Activated CD4-positive, alpha-beta memory T cell treated with anti-CD3 and anti-CD28 coated beads for 36 hours (primary cell): ENCODE results near the gene PLCL2. TPM values are rescaled to one million over a fixed set of nuclear protein-coding genes. Genes with fewer than 3 reads are reported as not detected.
"Not testable (repeated sequence)": the region's sequence is repeated elsewhere in the genome, so short reads cannot be mapped to it uniquely, and the experiment has no call there.

ENCODE experiments used
- CTCF ChIA-PET: fragments of 350-600 bp; sonication (Branson Sonifier 250); formaldehyde crosslinking; loops from one replicate; lab custom pipeline; 2021; ENCODE audit warnings: antibody characterized with exemption, inconsistent platforms; lab: Charles Lee
- POLR2A ChIA-PET: fragments of 350-600 bp; sonication (Branson Sonifier 250); formaldehyde crosslinking; loops from one replicate; lab custom pipeline; 2021; ENCODE audit warnings: antibody characterized with exemption; lab: Charles Lee
- DNase-seq: peaks from one replicate; pipeline ENCODE4 v3.0.0-alpha.2; 2020
- H3K27ac Mint-ChIP-seq: one replicate; pipeline ENCODE4 v1.8.0; 2021; ENCODE audit warnings: mixed read lengths
- H3K27me3 Mint-ChIP-seq: one replicate; pipeline ENCODE4 v1.8.0; 2021; ENCODE audit warnings: mixed read lengths
- H3K36me3 Mint-ChIP-seq: one replicate; pipeline ENCODE4 v1.8.0; 2021; ENCODE audit warnings: mixed read lengths
- H3K4me1 Mint-ChIP-seq: one replicate; pipeline ENCODE4 v1.8.0; 2021; ENCODE audit warnings: low read depth, mixed read lengths
- H3K4me3 Mint-ChIP-seq: one replicate; pipeline ENCODE4 v1.8.0; 2021; ENCODE audit warnings: mild to moderate bottlenecking, mixed read lengths
- H3K9me3 Mint-ChIP-seq: one replicate; pipeline ENCODE4 v1.8.0; 2021; ENCODE audit warnings: mixed read lengths
- intact Hi-C: fragments of 100-400 bp; cut with micrococcal nuclease; formaldehyde crosslinking; loops from one replicate; pipeline ENCODE4 v1.15.1; 2023
- total RNA-seq, 2 experiments: library from RNA; stranded (reverse); gene quantifications; one replicate each; pipeline ENCODE4 v1.2.3, GENCODE V29; 2021

The PLCL2 gene
- total RNA-seq, 2 experiments from 2014 or later, result 16.7 to 17.1 TPM

- Mint-ChIP-seq H3K36me3 (peaks cover 4% of the 10 kb centered on the region), H3K27ac (no peak overlapping the region), H3K9me3 (no peaks in the 10 kb centered on the region), H3K4me1 (peaks cover 64% of the 10 kb centered on the region), H3K27me3 (no peaks in the 10 kb centered on the region), H3K4me3 (no peak overlapping the region)
- CTCF ChIA-PET, result interaction anchor here (1.4 kb wide), 1 partner anchor 59 kb away, joined by 3 read pairs; no protein-coding TSS in a partner anchor
- intact Hi-C loops, result no loop called here
- DNase-seq, result no peak
- POLR2A ChIA-PET, result no interaction called here
Observed at GRCh38 chr3:16942955-16943354, 58.2 kb downstream of the PLCL2 start.

GRCh38 chr3:16943857-16944256 lies 59.1 kb downstream of the PLCL2 start:
- CTCF ChIA-PET, result interaction anchor here (1.4 kb wide), 1 partner anchor 60 kb away, joined by 3 read pairs; no protein-coding TSS in a partner anchor
- no peak overlapping the region for H3K4me3 Mint-ChIP-seq
- H3K27me3 Mint-ChIP-seq, result no peaks in the 10 kb centered on the region
- intact Hi-C loops, result no loop called here
- H3K27ac Mint-ChIP-seq, result no peak overlapping the region
- H3K9me3 Mint-ChIP-seq, result no peaks in the 10 kb centered on the region
- H3K4me1 Mint-ChIP-seq, result peaks cover 63% of the 10 kb centered on the region
- H3K36me3 Mint-ChIP-seq, result peaks cover 4% of the 10 kb centered on the region
- DNase-seq, result no peak
- POLR2A ChIA-PET, result interaction anchor here (0.8 kb wide), 1 partner anchor 9 kb away, joined by 3 read pairs; no protein-coding TSS in a partner anchor

- H3K27me3 Mint-ChIP-seq, result no peaks in the 10 kb centered on the region
- intact Hi-C loops, result no loop called here
- no peak for DNase-seq
- POLR2A ChIA-PET, result interaction anchor here (0.8 kb wide), 1 partner anchor 10 kb away, joined by 3 read pairs; no protein-coding TSS in a partner anchor
- H3K27ac Mint-ChIP-seq, result no peak overlapping the region
- no peak overlapping the region for H3K4me3 Mint-ChIP-seq
- peaks cover 63% of the 10 kb centered on the region for H3K4me1 Mint-ChIP-seq
- CTCF ChIA-PET, result no interaction called here
- no peaks in the 10 kb centered on the region for H3K9me3 Mint-ChIP-seq
- H3K36me3 Mint-ChIP-seq, result peaks cover 4% of the 10 kb centered on the region
Observed at GRCh38 chr3:16944356-16944755, 59.6 kb downstream of the PLCL2 start.

GRCh38 chr3:16945330-16945729 lies 60.6 kb downstream of the PLCL2 start:
- CTCF ChIA-PET, result no interaction called here
- no peaks in the 10 kb centered on the region for H3K27me3 Mint-ChIP-seq
- POLR2A ChIA-PET, result no interaction called here

GRCh38 chr3:16950282-16950681 lies 65.5 kb downstream of the PLCL2 start:
- CTCF ChIA-PET, result no interaction called here
- DNase-seq, result no peak
- POLR2A ChIA-PET, result interaction anchor here (0.6 kb wide), 1 partner anchor 718 kb away, joined by 3 read pairs; no protein-coding TSS in a partner anchor
- H3K36me3 Mint-ChIP-seq, result peaks cover 5% of the 10 kb centered on the region
- no peak overlapping the region for H3K4me3 Mint-ChIP-seq
- no peak overlapping the region for H3K27ac Mint-ChIP-seq
- intact Hi-C loops, result no loop called here
- peaks cover 51% of the 10 kb centered on the region for H3K4me1 Mint-ChIP-seq
- H3K9me3 Mint-ChIP-seq, result peaks cover 5% of the 10 kb centered on the region
- no peaks in the 10 kb centered on the region for H3K27me3 Mint-ChIP-seq

More at GRCh38 chr3:16945330-16945729, 60.6 kb downstream of the PLCL2 start:
- intact Hi-C loops, result loop anchor here (5.0 kb wide), 1 partner anchor 58 kb away; no protein-coding TSS in a partner anchor
- peaks cover 4% of the 10 kb centered on the region for H3K36me3 Mint-ChIP-seq
- peaks cover 64% of the 10 kb centered on the region for H3K4me1 Mint-ChIP-seq
- H3K4me3 Mint-ChIP-seq, result no peak overlapping the region
- no peaks in the 10 kb centered on the region for H3K9me3 Mint-ChIP-seq
- DNase-seq, result no peak
- H3K27ac Mint-ChIP-seq, result no peak overlapping the region

- intact Hi-C loops, result no loop called here
- H3K4me1 Mint-ChIP-seq, result peaks cover 45% of the 10 kb centered on the region
Observed at GRCh38 chr3:16950845-16951244, 66.1 kb downstream of the PLCL2 start.

GRCh38 chr3:16957852-16958251 lies 73.1 kb downstream of the PLCL2 start:
- POLR2A ChIA-PET, intact Hi-C loops, H3K36me3 Mint-ChIP-seq, CTCF ChIA-PET, H3K27ac Mint-ChIP-seq, H3K27me3 Mint-ChIP-seq, DNase-seq, H3K9me3 Mint-ChIP-seq, H3K4me3 Mint-ChIP-seq: not testable (repeated sequence)
- peaks cover 21% of the 10 kb centered on the region for H3K4me1 Mint-ChIP-seq

More at GRCh38 chr3:16950845-16951244, 66.1 kb downstream of the PLCL2 start:
- no peak for DNase-seq
- H3K27me3 Mint-ChIP-seq, result no peaks in the 10 kb centered on the region
- H3K4me3 Mint-ChIP-seq, result no peak overlapping the region
- H3K36me3 Mint-ChIP-seq, result peaks cover 4% of the 10 kb centered on the region
- no peak overlapping the region for H3K27ac Mint-ChIP-seq
- H3K9me3 Mint-ChIP-seq, result peaks cover 5% of the 10 kb centered on the region
- CTCF ChIA-PET, result no interaction called here
- POLR2A ChIA-PET, result no interaction called here

- Mint-ChIP-seq H3K9me3 (peaks cover 3% of the 10 kb centered on the region), H3K36me3 (no peaks in the 10 kb centered on the region), H3K4me3 (no peak overlapping the region), H3K27ac (no peak overlapping the region), H3K4me1 (peaks cover 23% of the 10 kb centered on the region), H3K27me3 (no peaks in the 10 kb centered on the region)
- CTCF ChIA-PET, result interaction anchor here (0.5 to 0.7 kb wide), 2 partner anchors 263 to 280 kb away, joined by 3 read pairs; no protein-coding TSS in a partner anchor
- no peak for DNase-seq
- intact Hi-C loops, result no loop called here
- POLR2A ChIA-PET, result no interaction called here
Observed at GRCh38 chr3:16960125-16960524, 75.4 kb downstream of the PLCL2 start.

GRCh38 chr3:16961621-16962205 lies 77.0 kb downstream of the PLCL2 start:
- peaks cover 9% of the 10 kb centered on the region for H3K9me3 Mint-ChIP-seq
- no peak for DNase-seq
- ChIA-PET POLR2A (no interaction called here), CTCF (no interaction called here)
- H3K27me3 Mint-ChIP-seq, result no peaks in the 10 kb centered on the region
- no peak overlapping the region for H3K27ac Mint-ChIP-seq
- H3K4me3 Mint-ChIP-seq, result no peak overlapping the region
- no peaks in the 10 kb centered on the region for H3K36me3 Mint-ChIP-seq
- peaks cover 21% of the 10 kb centered on the region for H3K4me1 Mint-ChIP-seq
- intact Hi-C loops, result no loop called here

- Mint-ChIP-seq H3K4me3 (no peak overlapping the region), H3K4me1 (peaks cover 57% of the 10 kb centered on the region), H3K9me3 (peaks cover 10% of the 10 kb centered on the region), H3K27ac (no peak overlapping the region), H3K36me3 (peaks cover 3% of the 10 kb centered on the region), H3K27me3 (no peaks in the 10 kb centered on the region)
- DNase-seq, result no peak
- intact Hi-C loops, result no loop called here
- ChIA-PET POLR2A (no interaction called here), CTCF (no interaction called here)
Observed at GRCh38 chr3:16975083-16975482, 90.3 kb downstream of the PLCL2 start.

GRCh38 chr3:16978234-16978920 lies 93.6 kb downstream of the PLCL2 start:
- Mint-ChIP-seq H3K9me3 (no peaks in the 10 kb centered on the region), H3K27ac (no peak overlapping the region), H3K4me1 (peaks cover 59% of the 10 kb centered on the region), H3K36me3 (no peaks in the 10 kb centered on the region), H3K27me3 (no peaks in the 10 kb centered on the region), H3K4me3 (no peak overlapping the region)
- intact Hi-C loops, result no loop called here
- CTCF ChIA-PET, result no interaction called here
- DNase-seq, result no peak
- POLR2A ChIA-PET, result no interaction called here

- Mint-ChIP-seq H3K4me1 (peaks cover 54% of the 10 kb centered on the region), H3K36me3 (no peaks in the 10 kb centered on the region), H3K27ac (no peak overlapping the region), H3K4me3 (no peak overlapping the region), H3K9me3 (no peaks in the 10 kb centered on the region), H3K27me3 (no peaks in the 10 kb centered on the region)
- ChIA-PET CTCF (no interaction called here), POLR2A (no interaction called here)
- intact Hi-C loops, result no loop called here
- no peak for DNase-seq
Observed at GRCh38 chr3:16978921-16979271, 94.1 kb downstream of the PLCL2 start.
